HG03457 (cell line): ENCODE measurements around the gene TP53AIP1.

ENCODE experiments used
- ATAC-seq: cut with Tn5 transposase; IDR thresholded peaks from one replicate; pipeline ENCODE4 v1.9.1; 2021; ENCODE audit warnings: moderate number of reproducible peaks; ENCODE audit not compliant: unreplicated experiment

TP53AIP1 gene

DNA sequence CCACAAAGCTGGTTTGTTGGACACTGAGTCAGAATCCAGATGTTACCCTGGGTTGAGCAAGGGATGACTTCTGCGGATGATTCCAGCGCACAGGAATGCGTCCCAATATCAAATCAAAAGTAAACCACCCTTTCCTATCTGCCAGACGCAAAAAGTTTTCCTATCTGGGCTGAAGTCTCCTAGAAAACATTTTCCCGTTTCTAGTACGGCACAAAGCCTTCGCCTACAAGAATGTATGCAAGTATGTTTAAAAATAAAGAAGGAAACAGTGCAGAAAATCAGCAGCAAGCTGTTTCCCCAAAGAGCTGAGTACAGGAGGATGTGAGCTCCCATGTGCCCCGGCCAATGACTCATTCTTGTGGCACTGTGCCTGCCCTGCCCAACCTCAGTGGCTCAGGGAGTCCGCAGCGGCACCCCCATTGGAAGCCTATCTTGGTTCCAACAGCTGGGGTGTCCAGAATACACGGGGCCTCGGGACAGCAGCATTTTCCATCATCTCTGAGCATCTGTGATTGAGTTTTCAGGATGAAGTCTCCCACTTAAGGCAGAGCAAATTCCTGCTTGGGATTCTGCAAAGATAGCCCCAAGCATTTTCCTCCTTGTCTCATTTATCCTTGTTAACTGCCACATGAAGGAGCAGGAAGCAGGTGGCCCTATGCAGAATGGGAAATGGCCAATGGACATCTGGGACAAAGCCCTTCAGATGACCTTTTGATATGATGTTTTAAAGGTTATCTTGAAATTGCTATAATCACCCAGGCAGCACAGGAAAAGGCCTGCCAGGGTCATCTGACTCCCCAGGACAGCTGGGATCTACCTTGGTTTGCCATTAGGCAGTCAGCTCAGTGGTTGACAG is 34.1 kb downstream of the TP53AIP1 start:
- no peak for ATAC-seq

DNA sequence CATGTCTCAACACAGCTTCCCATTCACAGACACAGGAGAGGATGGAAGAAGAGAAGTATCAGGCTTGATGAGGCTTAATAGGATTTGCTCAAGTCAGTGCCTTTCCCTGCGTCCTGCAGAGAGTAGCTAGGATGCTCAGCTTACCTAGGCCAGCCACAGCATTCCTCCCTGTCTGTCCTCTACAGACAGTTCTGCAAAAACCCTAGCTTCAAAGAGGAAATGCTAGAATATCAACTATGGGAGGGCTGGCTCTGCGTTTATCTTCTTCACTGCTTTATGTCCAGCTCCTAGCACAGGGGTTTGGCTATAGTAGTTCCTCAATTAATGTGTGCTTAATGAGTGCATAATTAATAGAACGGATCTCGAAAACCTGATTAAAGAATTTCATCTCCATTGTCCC is 35.1 kb downstream of the TP53AIP1 start:
- ATAC-seq, result no peak

DNA sequence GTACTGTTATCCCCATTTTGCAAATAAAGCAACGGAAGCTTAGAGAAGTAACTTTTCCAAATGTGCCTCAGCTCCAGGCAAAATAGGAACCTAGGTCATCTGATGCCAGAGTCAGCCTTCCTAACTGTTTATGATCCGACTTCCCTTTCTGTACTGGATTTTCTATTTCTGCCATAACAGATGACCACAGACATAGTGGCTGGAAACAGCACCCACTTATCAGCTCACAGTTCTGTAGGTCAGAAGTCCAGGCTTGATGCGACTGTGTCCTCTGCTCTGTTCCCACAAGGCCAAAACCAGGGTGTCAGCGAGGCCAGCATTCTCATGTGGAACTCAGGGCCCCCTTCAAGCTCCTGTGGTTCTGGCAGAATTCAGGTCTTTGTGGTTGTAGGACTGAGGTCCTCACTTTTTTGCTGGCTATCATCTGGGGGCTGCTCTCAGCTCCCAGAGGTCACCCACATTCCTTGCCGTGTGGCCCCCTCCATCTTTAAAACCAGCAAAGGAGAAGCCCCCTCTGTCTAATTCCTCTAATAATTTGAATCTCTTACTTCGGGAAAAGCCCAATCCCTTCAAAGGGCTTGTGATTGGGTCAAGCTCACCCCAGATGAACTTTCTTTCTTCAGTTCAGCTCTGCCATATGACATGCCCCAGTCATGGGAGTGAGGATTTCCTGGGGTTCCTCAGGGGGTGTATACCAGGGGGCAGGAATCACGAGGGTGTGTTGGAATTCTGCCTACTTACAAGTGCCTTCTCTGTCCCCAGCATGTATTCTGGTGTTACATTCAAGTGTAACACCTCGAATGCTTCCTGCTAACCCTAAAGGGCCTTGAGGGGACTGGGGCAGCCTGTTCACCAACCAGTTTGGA is 36.3 kb downstream of the TP53AIP1 start:
- no peak for ATAC-seq

DNA sequence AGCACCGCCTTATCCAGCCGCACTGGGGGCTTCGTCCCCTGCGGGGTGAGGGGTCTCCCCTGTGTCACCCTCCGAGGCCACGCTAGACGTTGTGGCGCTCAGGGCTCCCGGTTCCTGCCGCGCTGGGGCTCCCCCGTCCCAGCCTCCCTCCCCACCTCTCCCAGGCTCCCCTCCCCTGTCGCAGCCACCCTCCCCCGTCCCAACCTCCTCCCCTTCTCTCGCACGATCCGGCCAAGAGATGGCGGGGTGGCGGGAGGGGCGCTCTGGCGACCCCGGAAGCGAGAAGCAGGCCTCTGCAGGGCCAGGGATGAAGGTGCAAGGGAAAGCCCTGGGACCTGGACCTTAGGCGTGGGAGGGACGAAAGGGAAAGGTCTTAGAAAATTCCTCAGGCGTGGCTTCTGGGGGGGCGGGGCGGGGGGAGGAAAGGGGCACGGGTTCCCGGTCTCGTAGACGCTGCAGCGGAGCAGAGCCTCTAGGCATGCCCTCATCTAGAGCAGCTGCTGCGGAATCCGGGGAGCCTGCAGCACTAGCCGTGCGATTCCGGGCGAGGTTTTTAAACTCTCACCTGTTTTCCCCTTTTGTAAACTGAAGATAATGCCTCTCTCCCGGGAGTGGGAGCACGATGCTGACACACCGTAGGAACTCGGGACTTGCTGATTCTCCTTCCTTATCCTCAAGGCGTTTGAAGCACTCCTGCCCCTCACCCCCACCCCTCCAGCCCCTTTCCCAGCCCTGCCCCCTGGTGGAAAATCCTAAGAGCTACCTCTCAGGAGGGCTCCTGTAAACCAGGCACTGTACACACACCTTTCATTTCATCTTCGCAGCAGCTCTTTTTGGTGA is 37.1 kb downstream of the TP53AIP1 start:
- no peak for ATAC-seq

DNA sequence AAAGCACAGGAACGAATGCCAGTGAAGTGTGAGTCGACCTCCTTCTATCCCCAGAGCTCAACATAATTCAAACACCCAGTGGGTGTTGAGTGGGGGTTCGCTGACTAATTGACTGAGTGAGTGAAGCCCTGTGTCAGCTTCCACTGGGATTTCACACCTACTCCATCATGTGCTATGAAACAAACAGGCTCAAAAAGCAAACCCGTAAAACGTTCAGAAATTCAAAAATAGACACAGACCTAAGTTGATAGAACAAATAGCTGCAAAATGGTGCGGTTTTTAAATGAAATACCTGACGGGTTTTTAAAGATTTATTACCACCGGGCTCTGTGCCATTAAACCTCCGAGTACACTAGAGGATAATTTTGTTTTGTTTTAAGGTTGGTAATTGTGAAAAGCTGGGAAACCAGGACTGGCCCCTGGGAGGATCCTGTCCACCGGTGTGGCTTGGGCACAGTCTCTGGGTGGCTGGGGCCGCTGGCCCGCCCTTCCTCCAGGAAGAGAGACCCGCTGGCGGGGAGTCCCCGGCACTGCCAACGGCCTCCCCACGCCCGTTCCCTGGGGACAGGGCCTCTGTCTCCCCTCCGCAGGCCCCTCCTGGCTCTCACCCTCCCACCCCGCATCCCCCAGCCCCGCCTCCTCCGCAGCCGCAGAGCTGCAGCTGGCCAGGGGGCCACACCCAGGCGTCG is 37.9 kb downstream of the TP53AIP1 start:
- no peak for ATAC-seq

DNA sequence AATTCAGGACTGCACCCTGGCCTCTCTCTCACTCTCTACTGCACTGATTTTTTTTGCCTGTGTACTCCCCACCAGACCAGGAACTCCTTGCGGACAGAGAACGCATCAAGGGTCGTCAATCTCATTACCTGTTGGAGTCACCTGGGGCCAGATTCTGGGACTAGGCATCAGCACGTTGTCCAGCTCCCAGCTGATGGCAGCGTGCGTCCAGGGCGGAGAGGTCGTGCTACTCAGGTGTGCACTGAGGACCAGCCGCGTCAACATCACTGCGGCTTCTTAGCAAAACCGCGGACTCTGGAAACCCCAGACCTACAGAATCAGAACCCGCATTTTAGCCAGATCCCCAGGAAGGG is 38.4 kb downstream of the TP53AIP1 start:
- ATAC-seq, result no peak

DNA sequence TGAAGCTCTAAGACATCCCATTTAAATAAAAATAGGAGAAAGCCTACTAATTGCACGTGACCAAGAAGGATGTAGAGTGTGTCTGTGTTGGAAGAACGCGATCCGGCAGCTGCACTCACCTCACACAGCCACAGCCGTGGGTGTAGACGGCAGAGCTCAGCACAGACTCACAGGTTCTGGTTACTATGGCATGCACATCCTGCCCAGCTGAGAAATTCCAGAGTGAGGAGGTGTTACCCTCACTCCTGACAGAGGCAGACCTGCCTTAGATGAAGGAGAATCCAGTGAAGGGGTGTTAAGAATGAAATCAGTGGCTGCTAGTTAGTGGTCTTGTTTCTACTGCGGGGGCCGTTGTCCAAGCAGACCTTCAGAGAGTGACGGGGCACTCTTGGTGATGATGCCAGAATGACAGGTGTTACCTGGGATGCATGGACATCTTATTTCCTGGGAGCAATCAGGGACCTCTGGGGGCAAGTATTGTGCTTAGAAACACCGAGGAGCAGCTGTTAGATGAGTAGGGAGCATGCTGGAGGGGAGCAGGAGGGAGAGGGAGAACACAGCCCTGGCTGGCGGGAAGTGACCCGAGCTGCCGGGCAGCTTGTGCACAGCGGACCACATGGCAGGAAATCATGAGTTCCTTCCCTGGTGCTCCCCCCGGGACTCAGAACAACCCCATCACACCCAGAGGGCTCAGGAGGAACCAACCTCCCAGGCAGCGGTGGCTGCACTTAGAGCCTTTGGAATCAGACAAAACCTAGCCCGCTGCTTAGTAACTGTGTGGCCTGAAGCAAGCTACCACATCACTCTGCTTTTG is 39.2 kb downstream of the TP53AIP1 start:
- no peak for ATAC-seq

DNA sequence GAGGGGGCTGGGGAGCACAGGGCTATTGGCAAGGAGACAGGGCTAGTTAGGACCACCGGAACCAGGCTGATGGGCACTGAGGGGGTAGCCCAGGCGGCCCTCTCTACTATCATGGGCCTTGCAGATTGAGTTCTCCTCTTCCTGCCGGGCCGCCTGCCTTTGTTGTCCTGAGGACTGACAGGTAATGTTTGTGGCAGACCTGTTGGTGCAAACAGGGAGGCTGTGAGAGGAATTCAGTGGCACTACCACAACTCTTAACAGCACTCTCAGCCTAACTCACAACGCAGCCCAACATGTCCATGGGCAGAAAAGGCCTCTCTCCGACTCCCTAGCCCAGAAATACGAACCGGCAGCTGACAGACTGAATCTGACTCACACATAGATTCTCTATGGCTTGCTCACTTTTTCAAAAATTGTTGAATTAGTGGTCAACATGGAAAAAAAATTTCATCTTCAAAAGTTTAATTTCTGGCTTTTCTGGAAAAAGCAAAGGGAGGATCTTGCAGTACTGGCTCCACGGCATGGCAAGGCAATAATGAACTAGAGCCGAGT is 40.1 kb downstream of the TP53AIP1 start:
- ATAC-seq, result no peak

DNA sequence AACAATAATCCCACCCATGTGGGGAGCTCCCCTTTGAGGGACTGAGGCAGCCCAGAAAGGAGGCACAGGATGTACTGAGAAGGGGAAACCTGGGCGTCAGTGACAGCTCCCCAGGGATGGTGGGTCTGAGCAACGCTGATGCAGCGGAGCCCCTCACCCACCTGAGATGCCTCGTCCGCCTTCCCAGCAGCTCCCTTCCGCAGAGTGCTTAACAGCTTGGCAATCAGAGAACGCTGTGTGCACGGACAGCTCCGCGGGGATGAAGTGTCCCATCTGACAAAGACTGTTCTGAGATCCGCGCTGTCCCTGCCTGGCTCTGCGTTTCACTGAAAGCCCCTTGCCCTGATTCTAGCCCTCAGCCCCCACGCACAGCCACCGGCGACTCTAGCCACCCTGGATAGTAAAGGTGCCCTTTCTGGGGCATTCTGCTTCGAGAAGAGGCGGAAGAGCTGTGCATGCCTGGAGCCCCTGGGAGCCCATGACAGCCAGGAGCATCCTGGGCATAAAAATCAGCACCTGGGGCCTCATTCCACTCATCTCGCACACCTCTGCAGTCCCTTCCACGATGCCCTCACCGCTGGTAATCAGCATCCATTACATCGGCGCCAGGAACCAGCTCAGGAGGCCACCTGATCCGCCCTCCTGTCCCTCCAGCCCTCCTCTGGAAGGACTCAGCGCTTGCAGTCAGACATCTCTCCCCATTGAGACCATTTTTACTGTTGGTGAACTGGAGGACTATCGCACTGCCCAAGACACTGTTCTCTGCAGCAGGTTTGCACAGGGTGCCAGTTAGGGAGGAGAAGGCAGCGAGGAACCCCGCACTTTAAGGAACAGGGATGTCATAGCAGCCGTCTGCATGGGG is 40.8 kb downstream of the TP53AIP1 start:
- no peak for ATAC-seq

DNA sequence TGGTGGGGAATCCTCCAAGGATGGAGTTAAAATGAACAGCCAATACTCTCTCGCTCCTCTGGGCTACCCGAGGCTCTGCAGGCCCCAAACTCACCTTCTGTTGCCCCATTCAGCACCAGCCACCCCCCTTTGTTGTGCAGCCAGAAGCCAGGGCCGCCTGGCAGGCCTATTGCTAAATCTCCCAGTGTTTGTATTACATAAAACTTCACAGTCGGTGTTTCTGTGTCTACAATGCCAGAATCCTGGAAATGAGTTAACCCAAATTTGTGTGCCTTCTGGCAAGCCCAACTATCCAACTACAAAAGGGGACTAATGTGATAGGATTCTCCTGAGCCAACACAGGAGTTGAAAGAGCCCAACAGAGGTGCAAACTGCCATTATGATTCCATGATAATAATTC is 42.2 kb downstream of the TP53AIP1 start:
- no peak for ATAC-seq

DNA sequence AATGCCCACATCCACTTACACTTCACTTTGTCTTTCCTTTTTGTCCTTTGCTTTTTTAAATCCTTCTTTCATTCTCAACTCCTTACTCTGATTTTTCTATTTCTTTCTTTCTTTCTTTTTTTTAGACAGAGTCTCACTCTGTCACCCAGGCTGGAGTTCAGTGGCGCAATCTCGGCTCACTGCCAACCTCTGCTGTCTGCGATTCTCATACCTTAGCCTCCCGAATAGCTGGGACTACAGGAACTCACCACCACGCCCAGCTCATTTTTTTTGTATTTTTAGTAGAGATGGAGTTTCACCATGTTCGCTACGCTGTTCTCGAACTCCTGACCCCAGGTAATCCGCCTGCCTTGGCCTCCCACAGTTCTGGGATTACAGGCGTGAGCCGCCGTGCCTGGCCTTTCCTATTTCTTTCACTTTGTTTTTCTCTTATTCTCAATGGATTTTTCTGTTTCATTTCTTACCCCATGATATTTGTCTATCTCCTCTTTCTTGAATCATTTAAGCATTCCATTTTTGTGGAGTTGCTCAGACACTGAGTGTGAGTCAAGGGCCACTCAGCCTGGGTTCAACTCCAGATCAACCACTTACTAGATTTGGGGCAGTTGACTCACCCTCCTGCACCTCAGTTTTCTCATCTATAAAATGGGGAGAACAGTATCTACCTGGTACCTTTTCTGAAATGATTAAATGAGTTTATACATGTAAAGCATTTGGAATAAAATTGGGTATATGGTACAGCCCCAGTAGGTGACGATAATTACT is 43.9 kb downstream of the TP53AIP1 start:
- ATAC-seq, result no peak

DNA sequence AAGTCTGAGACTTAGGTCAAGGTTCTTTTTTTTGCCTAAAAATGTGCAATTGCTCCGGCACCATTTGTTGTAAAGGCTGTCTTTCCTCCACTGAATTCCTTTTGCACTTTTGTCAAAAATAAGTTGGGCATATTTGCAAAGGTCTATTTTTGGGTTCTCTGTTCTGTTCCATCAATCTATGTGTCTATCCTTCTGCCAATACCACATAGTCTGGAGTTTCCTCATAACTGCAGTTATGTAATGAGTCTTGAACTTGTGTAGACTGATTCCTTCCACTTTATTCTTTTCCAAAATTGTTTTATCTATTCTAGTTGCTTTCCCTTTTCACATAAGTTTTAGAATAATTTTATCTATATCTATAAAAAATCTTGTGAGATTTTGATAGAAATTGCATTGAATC is 44.8 kb downstream of the TP53AIP1 start:
- ATAC-seq, result no peak

DNA sequence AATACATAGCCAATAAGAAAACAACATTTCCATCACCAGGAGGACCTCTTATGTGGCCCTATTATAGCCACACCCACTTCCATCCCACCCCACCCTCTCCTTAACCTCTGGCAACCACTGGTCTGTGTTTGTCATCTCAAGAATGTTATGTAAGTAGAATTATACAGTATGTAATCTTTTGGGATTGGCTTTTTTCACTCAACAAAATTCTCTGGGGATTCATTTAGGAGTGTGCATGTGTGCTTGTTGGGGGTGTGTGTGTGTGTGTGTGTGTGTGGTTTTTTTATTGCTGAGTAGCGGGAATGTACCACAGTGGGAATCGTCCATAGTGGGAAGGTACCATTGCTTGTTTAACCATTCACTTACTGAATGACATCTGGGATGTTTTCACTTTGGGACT is 46.3 kb downstream of the TP53AIP1 start:
- no peak for ATAC-seq

DNA sequence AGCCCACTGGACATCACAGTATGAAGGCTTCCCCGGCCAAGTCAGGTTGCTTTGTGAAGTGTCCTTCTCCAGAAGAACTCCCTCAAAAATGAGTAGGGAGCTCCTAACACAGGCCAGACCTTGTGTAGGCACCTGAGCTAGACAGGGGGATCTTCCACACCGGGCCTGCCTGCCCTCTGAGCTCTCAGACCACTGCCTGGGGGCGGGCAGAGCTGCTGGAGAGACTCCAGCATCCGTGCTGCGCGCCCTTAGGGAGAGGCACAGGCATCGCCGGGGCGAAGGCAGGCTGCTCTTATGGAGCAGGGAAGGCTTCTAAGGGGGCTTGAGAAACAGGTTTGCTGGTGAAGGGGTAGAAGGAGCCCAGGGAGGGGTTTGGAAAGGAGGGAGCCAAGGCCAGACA is 47.1 kb downstream of the TP53AIP1 start:
- no peak for ATAC-seq

DNA sequence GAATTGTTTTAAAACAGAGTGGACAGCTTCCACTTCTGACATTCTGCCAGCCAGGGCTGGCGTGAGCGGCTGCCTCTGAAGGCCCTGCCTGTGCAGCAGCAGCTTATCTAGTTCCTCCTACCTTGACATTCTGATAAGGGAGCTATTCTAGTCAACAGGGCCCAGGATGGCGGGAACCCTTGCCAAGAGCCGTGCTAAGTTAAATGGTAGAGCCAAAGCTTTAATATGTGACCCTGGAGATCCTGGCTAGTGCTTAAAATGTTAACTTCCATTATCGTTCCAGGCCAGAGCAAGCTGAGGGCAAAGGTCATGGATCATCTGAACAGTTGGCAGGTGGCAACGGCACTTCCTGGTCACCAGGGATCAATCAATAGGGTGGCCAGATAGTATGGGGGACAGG is 48.0 kb downstream of the TP53AIP1 start:
- no peak for ATAC-seq

DNA sequence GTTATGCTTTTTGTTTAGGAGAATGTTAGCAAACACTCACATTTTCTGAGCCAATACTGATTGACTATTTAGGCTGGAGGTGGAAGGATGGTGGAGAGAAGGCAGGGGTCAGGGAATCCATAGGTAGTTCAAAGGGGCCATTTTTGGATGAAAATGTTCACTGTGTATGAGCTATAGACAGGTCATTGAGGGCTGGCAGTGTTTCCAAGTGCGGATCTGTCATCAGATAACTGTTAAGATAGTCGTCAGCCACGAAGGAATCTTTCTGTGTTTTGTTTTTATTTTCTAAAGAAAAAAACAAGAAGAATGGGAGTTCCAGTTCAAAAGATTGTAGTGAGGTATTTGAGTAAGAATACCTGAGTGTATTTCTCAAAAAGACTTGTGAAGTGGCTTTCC is 48.4 kb downstream of the TP53AIP1 start:
- ATAC-seq, result no peak

DNA sequence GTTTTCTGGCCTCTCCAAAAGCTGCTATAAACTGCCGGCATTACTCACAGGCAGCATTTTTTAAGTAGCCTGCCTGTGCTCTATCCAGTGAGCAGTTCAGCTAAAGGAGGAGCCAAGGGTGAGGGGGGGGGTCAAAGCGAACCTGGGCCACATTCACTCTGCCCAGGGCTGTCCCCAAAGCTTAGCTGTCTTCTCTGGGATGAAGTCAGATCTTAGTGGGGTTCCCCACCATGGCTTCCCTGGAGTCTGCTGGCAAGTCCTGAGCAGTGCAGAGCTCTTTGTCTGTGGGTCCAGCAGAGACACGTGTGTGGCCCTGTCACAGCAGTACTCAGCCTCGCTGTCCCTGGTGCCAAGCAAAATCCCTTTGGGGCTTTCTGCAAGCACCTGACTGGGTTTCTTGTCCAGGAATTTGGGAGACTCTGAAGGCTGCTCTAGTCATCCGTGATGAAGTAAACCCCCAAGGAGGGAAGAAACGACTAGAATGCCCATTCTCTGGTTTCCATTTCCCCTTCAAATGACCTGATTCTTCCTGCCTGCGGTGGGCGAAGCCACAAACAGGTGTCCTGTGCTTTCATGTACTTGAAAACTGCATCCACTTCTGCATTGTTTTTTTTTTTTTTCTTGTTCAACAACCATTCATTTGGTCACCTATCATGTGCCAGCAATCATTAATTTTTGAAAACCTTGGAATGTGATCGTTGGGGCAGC is 48.9 kb downstream of the TP53AIP1 start:
- ATAC-seq, result peak; percentile 62
